ENCODE results near the gene TRIM33.

Gene TRIM33

DNA sequence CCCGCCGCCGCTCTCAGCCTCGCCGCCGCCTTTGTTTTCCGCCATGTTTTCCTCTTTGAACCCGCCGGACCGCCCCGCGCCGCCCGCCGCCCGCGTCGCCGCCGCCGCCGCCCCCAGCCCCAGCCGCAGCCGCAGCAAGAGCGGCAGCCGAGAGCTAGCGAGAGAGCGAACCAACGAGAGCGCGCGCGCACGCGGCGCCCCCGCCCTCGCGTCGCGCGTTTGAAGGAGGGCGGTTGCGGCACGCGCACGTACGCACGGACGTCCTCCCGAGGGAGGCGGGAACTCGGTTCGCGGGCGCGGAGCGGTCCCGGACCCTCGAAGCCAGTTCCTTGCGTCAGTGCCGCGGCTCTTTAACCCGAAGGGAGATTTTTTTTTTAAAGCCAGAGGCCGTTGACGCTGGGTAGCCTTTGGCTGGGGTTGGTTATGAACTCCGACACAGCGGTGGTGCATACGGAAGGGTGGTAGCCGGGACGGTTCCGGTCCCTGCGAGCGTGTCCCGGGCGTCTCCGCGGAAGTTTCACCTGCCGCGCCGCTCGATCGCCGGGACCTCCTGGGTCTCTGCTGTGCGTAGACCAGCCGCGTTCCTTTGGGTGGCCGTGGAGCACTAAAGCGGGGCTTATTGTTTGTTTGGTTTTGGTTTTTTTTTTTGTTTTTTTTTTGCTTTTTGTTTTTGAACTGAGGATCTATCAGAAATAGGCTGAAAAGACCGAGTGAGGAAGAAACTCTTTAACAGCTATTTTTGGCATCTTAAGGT is at the start of gene TRIM33:
TRIM33 (minus strand) TSS at position 172 of the 754 bp plus-strand sequence; CDS start at position 45, 127 bp downstream.
- peak; percentile 93 for DNase-seq

DNA sequence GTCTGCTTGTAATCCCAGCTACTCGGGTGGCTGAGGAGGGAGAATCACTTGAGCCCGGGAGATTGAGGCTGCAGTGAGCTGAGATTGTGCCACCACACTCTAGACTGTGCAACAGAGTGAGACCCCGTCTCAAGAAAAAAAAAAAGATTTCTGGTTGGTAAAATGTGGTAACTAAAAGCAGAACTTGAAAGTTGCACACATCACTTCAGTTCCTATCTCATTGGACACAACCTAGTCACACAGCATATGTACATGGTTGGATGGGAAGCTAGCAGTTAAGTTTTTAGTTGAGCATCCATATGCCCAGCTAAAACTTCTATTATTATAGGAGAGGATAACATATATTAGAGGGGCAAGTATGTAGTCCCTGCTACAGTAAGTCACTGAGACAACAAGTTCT is 48.4 kb upstream of the TRIM33 start:
- no peak for DNase-seq

DNA sequence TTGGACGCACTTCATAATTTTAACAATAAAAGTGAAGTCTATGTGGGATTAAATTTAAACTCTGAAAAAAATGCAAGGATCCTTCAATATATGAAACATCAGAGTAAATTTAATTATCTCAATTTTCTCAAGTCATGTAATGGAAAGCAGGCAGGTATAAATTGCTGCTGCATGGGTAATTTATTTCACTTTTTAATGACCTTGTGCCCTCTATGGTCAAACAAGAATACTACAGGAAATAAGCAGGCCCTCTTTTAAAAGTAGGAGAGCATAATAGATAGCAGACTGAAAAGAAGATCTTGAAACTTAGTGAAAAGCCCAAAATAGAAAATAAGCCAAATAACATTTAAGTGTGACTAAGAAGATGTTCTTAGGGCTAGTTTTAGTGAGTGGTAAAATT is 47.5 kb upstream of the TRIM33 start:
- no peak for DNase-seq

DNA sequence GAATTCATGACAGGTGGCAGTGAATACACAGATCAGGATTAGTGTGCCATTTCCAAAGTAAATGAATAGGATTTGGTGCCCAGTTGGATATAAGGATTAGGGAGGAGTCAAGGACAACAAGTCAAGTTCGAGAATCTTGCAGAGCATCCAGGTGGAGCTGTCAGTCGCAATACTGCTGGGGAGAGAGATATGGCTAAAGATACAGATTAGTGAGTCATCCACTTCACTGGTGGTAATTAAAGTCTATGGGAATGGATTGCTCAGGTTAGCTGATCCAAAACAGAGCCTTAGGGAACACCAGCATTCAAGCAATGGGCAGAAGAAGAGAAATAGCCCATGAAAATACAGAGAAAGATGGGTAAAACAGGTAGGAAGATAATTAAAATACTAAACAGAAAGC is 43.6 kb upstream of the TRIM33 start:
- DNase-seq, result no peak

DNA sequence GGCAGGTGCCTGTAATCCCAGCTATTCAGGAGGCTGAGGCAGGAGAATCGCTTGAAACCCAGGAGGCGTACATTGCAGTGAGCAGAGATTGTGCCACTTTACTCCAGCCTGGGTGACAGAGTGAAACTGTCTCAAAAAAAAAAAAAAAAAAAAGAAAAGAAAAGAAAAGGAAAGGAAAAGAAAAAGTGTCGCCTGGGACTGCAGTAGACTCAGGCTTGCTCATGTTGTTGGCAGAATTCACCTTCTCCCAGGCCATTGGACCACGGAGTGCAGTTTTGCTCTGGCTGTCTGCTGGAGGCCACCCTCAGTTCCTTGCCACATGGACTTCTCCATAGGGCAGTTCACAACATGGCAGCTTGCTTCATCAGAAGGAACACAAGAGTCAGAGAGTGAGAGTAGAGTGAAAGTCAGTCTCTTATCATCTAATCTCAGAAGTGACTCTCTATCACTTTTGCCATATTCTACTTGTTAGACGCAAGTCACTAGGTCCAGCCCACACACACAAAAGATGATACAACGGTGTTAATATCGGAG is 41.2 kb upstream of the TRIM33 start:
- DNase-seq, result no peak

DNA sequence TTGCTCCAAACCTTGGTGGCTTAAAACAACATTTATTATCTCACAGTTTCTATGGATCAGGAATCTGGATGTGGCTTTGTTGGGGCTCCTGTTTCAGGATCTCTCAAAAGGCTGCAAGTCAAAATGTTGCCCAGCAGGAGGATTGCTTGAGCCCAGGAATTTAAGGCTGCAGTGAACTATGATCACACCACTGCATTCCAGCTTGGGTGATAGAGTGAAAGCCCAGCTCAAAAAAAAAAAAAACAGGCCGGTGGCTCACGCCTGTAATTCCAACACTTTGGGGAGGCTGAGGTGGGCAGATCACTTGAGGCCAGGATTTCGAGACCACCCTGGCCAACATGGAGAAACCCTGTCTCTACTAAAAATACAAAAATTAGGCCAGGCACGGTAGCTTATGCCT is 40.4 kb upstream of the TRIM33 start:
- no peak for DNase-seq

DNA sequence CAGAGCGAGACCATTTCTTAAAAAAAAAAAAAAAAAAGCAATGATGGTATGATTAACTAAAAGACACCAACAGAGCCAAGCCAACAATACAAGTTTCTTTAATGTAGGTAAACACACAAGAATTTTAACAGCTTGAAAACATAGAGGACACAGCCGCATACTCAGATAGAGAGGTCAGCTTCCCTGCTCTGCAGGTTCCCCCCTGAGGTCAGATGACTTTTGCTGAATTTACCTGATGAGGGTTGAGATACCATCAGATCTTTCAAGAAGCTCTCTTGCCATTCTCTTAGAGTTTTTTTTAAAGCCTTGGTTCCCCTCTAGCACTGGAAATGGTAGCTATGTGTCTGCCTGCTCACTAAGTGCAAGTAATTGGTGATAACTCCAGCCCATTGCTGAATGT is 39.3 kb upstream of the TRIM33 start:
- DNase-seq, result no peak

DNA sequence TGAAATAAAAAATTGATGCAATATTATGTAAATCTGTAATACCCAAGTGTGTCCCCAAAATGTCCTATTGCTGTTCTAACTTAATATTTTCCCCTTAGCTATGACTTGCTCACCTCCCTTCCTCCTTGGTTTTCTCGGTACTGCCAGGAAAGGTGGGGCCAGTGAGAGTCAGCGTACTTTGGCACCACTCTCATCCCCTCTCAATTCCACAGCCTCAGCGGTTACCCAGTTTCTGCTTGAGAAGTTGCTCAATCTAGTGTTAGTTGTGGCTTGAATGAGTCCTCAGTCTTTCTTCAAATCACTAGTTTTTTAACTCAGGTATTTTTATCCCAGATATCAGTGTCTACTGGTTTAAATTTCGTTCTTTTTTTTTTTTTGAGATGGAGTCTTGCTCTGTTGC is 38.1 kb upstream of the TRIM33 start:
- no peak for DNase-seq

DNA sequence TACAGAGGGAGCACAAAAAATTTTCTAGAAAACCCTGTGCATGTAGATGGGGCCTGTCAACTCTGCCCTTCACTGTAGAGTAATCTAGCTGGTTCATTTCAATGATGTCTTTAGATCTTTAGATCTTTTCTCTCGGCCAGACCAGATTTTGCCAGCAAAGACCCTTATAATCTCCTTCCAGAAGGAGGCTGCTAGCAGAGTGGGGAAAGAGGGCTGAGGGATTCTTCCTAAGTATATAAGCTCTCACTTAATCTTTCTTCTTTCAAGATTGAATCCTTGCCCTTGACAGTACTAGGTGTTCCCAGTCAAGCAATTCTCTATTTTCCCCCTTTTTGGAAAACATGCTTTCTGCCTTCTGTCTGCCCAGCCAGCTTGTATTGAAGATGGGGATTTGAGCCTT is 36.1 kb upstream of the TRIM33 start:
- DNase-seq, result no peak

DNA sequence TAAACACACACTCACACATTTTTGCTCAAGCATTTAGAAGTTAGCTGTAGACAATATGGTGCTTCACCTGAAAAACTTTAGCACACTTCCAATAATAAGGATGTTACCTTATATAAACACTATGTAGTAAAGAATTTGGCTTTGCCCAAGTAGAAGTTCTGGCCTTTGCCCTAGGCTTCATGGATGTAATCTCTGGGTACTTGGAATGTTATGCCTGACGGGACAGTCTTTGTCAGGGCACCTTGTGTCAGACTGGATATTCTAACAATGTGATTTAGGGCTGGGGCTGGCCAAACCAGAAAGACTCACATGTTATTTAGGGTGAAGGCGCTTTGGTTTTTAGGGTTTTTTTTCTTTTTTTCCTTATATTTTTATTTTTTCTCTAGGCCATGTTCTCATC is 34.8 kb upstream of the TRIM33 start:
- no peak for DNase-seq

DNA sequence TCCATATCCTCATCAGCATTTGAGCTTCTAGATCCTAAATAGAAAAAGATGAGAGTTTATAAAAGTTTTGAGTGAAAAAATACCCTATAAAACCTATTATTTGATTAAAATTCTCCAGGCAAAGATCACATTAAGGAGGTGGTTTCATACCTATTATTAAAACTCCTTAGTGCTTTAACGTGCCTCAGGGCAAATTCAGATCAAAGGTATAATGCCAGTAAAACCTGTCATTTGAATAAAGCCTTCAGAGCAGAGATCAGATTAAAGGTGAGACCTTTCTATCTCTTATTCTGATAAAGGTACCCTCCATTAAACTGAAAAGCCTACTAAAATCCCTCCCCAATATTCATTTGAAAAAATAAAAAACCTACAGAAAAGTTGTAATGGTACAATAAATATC is 34.3 kb upstream of the TRIM33 start:
- no peak for DNase-seq

DNA sequence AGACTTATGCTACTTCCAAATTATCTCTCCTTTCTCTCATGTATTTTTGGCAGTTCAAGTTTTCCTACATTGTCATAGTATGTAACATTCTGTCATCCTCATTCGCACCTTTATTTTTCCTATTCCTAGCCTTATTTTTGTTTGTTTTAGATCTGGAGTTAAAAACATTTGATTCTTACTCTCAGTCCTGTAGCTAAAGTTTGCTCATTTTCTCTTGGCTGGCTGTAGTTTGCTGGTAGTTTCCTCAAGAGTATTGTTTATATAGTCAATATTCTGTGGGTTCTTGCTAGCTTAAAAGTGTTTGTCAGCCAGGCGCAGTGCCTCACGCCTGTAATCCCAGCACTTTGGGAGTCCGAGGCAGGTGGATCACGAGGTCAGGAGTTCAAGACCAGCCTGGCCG is 29.8 kb upstream of the TRIM33 start:
- DNase-seq, result no peak

DNA sequence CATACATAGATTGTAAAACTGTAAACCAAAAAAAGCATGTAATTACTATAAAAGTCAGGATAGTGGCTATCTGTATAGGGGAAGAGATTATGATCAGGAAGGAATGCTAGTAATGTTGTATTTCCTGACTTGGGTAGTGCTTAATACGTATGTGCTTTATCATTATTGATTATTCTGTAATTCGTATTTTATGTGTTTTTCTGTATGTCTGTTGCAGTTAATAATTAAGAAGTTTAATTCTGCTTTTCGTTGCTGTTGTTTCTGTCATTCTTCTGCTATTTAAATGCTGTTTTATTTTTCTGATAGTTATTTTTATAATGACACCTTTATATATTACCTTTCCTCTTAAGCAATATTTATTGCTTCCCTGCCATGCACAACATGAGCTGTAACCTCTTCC is 29.3 kb upstream of the TRIM33 start:
- no peak for DNase-seq

DNA sequence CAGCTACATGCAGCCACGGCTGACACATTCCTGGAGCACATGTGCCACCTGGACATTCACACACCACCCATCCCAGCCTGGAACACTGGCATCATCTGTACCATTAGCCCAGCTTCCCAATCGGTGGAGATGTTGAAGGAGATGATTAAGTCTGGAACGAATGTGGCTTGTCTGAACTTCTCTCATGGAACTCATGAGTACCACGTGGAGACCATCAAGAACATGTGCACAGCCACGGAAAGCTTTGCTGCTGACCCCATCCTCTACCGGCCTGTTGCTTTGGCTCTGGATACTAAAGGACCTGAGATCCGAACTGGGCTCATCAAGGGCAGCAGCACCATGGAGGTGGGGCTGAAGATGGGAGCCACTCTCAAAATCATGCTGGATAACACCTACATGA is 25.0 kb upstream of the TRIM33 start:
- DNase-seq, result no peak

DNA sequence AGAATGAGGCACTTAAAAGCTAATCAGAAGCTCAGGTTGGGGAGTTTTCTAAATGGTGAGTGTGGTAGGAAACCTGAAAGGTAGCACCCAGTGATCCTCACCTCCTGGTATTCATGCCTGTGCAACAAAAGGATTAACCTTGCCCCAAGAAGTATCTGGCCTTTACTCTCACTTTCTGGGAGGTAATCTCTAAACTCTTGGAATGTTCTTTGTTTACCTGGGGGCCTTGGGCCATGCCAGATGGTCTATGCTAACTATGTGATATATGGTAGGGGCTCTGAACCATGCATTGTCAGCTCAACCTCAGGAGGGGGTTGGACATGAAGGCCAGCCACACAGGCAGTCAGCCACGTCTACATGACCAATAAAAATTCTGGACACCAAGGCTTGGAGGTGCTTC is 24.4 kb upstream of the TRIM33 start:
- DNase-seq, result no peak

DNA sequence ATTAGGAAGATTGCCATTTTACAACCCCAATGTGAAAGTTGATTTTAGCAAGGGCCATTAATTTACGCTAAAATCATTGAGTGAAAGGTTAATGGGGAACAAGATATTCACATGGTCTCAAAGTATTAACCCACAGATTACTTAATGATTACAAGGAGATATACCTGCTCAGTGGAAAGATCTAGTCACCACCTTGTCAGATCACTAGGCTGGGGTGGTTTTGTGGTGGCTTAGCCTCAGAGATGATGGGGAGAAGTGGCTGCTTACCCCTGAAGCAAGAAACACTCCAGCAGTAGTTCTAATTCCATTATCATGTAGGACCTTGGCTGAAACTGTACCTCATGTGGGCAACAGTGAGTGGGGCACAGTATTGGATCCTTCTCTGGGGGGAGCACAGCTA is 20.1 kb upstream of the TRIM33 start:
- DNase-seq, result no peak

DNA sequence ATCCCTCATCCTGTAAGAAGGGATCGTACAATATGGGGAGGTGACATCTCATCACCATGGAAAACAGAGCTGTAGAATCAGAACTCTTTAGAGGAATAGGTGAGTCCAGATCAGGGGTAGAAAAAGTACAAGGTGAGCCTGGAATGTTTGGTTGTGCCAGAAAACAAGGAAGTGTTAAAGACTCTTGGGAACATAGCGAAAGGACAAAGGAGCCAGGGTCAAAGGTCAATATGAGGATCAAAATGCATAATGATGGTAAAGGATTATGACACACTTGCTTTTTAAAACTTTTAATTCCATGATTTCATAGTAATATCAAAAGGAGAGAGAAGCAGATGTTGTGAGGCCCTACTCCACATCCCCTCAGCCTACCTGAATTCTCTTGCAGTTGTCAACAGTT is 19.2 kb upstream of the TRIM33 start:
- no peak for DNase-seq

DNA sequence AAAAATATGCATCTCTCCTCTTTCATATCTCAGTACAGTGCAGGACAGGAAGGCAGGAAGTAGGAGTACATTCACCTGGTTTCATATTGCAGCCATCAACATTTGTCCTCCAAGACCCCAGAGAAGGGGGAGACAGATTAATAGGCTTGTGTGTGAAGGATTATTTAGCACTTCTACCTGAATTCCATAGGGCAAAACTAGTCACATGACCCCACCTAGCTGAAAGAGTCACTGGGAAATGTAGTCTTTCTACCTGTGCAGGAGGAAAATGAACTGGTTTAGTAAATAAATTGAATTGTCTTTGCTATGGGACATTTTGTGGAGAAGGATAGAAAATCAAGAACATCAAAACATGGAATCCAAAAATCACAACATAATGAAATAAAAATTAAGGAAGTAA is 13.9 kb upstream of the TRIM33 start:
- no peak for DNase-seq

DNA sequence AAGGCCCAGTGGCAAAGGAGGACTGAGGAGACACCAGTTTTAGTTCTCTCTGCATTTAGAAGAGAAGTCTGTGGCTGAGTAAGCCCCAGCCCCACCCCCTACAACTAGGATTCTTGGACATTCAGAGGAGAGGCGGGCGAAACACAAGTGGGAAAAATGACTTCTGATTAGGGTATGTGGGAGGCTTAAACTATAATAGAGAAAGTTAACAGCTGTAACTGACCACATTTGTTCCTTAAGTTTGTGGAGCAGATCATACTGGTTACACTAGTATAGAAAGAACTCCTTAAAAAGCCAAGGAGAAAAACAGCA is 11.2 kb upstream of the TRIM33 start:
- DNase-seq, result no peak

DNA sequence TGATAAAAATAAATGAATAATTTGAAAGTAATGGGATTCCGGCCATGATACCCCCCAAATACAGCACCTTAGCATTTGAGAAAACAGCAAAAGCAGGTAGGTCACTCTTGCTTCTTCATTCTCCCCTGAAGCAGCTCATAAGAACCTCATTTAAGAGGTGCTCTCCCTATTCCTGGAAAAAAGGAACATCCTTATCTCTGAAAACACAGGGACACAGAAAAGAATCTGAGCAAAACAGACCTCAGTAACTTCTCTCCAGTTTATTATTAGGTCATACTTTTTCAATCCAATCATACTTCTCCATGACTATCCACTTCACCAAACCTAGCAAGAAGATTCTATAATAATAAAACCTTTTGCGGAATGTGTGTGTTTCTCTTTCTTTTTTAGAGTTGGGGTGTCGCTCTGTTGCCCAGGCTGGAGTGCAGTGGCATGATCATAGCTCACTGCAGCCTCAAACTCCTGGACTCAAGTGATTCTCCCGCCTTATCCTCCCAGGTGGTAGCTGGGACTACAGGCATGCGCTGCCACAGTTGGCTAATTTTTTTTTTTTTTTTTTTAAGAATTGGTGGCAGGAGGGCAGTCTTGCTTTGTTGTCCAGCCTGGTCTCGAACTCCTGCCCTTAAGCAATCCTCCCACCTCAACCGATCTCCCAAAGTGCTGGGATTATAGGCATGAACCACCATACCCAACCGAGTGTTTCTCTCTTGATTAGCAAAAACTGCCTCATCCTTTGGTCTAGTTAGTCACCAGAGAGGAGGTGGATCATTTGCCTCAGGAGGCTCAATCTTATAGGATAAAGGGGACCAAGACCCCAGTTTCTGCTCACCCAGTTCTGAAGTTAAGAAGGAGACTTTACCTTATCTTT is 10.6 kb upstream of the TRIM33 start:
- DNase-seq, result no peak

DNA sequence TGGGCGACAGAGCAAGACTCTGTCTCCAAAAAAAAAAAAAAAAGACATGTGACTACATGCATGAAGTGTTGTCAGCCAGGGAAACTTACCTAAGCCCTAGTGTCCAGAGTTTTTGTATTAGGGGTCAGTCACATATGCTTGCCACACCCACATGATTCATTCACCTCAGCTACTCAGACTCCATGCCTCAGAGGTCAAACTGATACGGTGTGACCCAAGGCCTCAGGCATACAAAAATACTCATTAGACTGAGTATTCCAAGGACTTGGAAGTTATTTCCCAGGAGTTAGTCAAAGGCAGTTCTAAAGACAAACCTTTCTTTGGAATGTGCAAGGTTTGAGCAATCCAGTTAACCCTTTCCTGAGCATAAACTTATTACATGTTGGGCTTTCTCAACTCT is 6.3 kb upstream of the TRIM33 start:
- no peak for DNase-seq

DNA sequence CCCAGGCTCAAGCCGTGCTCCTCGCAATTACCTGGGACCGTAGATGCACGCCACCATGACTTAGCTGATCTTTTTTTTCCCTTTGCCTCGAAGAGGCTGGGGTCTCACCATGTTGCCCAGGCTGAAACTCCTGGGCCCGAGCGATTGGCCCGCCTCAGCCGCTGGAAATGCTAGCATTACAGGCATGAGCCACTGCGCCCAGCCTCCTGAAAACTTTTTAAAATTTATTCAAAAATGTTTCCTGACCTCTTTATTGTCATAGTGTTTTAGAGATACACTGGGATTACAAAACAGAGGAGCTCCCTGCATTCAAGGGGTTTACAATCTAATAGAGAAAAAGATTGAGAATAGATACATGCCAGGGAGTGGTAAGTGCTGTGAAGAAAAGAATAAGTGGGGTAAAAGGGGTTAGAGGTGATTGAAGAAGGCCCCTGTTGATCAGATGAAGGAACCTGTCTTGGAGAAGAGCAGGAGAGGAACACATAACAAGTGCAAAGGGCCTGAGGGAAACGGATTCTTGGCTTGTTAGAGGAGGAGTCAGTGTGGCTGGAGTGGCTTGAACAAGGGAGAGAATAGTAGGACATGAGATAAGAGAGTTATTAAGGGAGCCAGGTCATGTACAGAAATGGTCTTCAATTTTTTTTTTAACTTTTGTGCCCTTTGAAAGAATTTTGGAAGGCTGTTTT is 1.7 kb upstream of the TRIM33 start:
- DNase-seq, result no peak

DNA sequence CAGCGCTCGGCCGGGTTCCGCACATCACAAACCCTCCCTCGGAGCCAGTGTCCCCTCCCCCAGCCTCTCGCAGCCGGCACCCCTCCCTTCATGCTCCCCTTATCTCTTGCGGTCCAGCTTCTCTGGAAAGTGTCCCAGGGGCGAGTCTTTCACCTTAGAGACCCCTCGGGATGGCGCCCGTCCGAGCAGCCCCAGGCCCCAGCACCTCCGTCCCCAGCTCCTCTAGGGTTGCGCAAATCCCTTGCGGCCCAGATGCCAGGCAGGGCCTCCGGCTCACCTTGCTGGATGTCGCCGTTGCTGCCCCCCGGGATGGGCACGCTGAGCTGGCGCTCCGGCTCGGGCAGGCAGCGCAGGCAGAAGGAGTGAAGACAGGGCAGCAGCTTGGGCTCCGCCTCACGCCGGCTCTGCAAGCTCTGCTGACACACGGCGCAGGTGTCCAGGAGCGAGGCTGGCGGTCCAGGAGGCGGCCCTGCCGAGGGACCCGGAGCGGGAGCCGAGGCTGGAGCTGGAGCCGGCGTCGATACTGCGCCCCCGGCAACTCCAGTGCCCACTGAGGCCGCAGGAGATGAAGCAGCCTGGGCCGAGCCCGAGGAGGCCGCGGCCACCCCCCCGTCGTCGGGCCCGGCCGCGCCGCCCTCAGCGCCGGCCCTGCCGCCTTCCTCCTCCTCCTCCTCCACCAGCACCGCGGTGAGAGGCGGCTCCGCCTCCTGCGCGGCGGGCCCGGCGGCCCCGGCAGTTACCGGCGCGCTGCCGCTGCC is 550 bp downstream of the TRIM33 start:
- peak; percentile 59 for DNase-seq

All from stimulated activated CD8-positive, alpha-beta memory T cell treated with anti-CD3 and anti-CD28 coated beads, Interleukin-4, amount 100 ng/mL, for 48 hours (primary cell).